IMR-90 (cell line): ENCODE results near the gene SUGCT. TPM values are rescaled to one million over a fixed set of nuclear protein-coding genes. Genes with fewer than 3 reads are reported as not detected.

Experiments used
- ATAC-seq: fragments of 200-7000 bp; cut with Tn5 transposase; 2 replicates; pipeline ENCODE4 v1.9.1; 2020; ENCODE audit warnings: low read depth, mild to moderate bottlenecking, moderate library complexity
- BruUV-seq: library from RNA; stranded (reverse); fragments of 400-500 nt; replicated peaks from 2 replicates; lab custom pipeline; 2021; lab: Mats Ljungman, UMichigan
- CTCF ChIA-PET: fragments of 300-600 bp; formaldehyde crosslinking; extraction: SDS; loops from one replicate; lab custom pipeline; 2021; ENCODE audit warnings: antibody characterized with exemption; lab: Yijun Ruan, JAX
- POLR2A ChIA-PET: fragments of 300-600 bp; sonication (Branson Sonifier 250); formaldehyde crosslinking; loops from one replicate; lab custom pipeline; 2022; ENCODE audit warnings: antibody characterized with exemption; ENCODE audit not compliant: unreplicated experiment; lab: Charles Lee
- DNase-seq: peaks from one replicate; pipeline ENCODE4 v3.0.0; 2013
- H2AFZ ChIP-seq: replicated peaks from 2 replicates; pipeline ENCODE3; 2013; ENCODE audit warnings: low read length, mild to moderate bottlenecking; ENCODE audit not compliant: poor library complexity
- H2AK5ac ChIP-seq: 2 replicates; pipeline ENCODE4 v1.6.1; 2013; ENCODE audit warnings: low read depth, low read length, inconsistent platforms
- H2AK9ac ChIP-seq: replicated peaks from 2 replicates; pipeline ENCODE3; 2013; ENCODE audit warnings: mild to moderate bottlenecking, low read depth, low read length, moderate library complexity; ENCODE audit not compliant: poor library complexity
- H2BK120ac ChIP-seq: 2 replicates; pipeline ENCODE4 v1.6.1; 2013; ENCODE audit warnings: low read depth, low read length, inconsistent platforms
- H2BK15ac ChIP-seq: 3 replicates; pipeline ENCODE4 v1.6.1; 2013; ENCODE audit warnings: low read depth, low read length, inconsistent platforms
- H2BK20ac ChIP-seq: 2 replicates; pipeline ENCODE4 v1.6.1; 2013; ENCODE audit warnings: low read depth, mild to moderate bottlenecking, inconsistent platforms, low read length, moderate library complexity
- H2BK5ac ChIP-seq: 2 replicates; pipeline ENCODE4 v1.6.1; 2013; ENCODE audit warnings: mild to moderate bottlenecking, low read depth, low read length, inconsistent platforms; ENCODE audit not compliant: poor library complexity, severe bottlenecking
- H3K14ac ChIP-seq: replicated peaks from 2 replicates; pipeline ENCODE4 v1.6.1; 2013; ENCODE audit warnings: low read depth, low read length, inconsistent platforms
- H3K18ac ChIP-seq: 2 replicates; pipeline ENCODE4 v1.6.1; 2013; ENCODE audit warnings: low read depth, low read length, control low read depth
- H3K23ac ChIP-seq: 2 replicates; pipeline ENCODE4 v1.6.1; 2013; ENCODE audit warnings: low read depth, low read length, inconsistent platforms
- H3K27ac ChIP-seq: 2 replicates; pipeline ENCODE4 v1.5.1; 2013; ENCODE audit warnings: mild to moderate bottlenecking, control low read depth, low read length; ENCODE audit not compliant: insufficient read depth
- H3K27me3 ChIP-seq: 2 replicates; pipeline ENCODE4 v1.6.1; 2013; ENCODE audit warnings: low read length; ENCODE audit not compliant: control insufficient read depth, insufficient read depth
- H3K36me3 ChIP-seq: 2 replicates; pipeline ENCODE4 v1.6.1; 2013; ENCODE audit warnings: low read length, mixed read lengths; ENCODE audit not compliant: control insufficient read depth, insufficient read depth
- H3K4ac ChIP-seq: 2 replicates; pipeline ENCODE4 v1.6.1; 2013; ENCODE audit warnings: low read depth, low read length, inconsistent platforms
- H3K4me1 ChIP-seq: 2 replicates; pipeline ENCODE4 v1.6.1; 2013; ENCODE audit warnings: low read length, mixed read lengths; ENCODE audit not compliant: control insufficient read depth, insufficient read depth
- H3K4me2 ChIP-seq: 2 replicates; pipeline ENCODE4 v1.6.1; 2013; ENCODE audit warnings: low read depth, mild to moderate bottlenecking, control low read depth, low read length, moderate library complexity
- H3K4me3 ChIP-seq: 2 replicates; pipeline ENCODE4 v1.5.1; 2013; ENCODE audit warnings: low read depth, mild to moderate bottlenecking, control low read depth, low read length, moderate library complexity; ENCODE audit not compliant: insufficient read depth
- H3K56ac ChIP-seq: 2 replicates; pipeline ENCODE4 v1.6.1; 2013; ENCODE audit warnings: low read length, inconsistent platforms; ENCODE audit not compliant: insufficient read depth; ENCODE audit errors: extremely low read depth
- H3K79me1 ChIP-seq, 2 experiments: 2 replicates each; pipeline ENCODE4 v1.6.1; 2013; ENCODE audit warnings: low read length in 2 of 2, inconsistent platforms in 1 of 2, low read depth in 1 of 2
- H3K9ac ChIP-seq: 2 replicates; pipeline ENCODE4 v1.6.1; 2013; ENCODE audit warnings: low read depth, low read length, control low read depth
- H3K9me1 ChIP-seq: 2 replicates; pipeline ENCODE4 v1.6.1; 2013; ENCODE audit warnings: low read length, inconsistent platforms; ENCODE audit not compliant: insufficient read depth
- H3K9me3 ChIP-seq: 2 replicates; pipeline ENCODE4 v1.6.1; 2013; ENCODE audit warnings: low read length; ENCODE audit not compliant: control insufficient read depth, insufficient read depth
- H4K20me1 ChIP-seq: 2 replicates; pipeline ENCODE4 v1.6.1; 2013; ENCODE audit warnings: low read length, inconsistent platforms; ENCODE audit not compliant: insufficient read depth
- H4K5ac ChIP-seq: 2 replicates; pipeline ENCODE4 v1.6.1; 2013; ENCODE audit warnings: mild to moderate bottlenecking, low read depth, low read length, control low read depth
- H4K8ac ChIP-seq, 2 experiments: 2 replicates each; pipeline ENCODE4 v1.6.1; 2013; ENCODE audit warnings: low read depth in 2 of 2, low read length in 2 of 2, control low read depth in 1 of 2, inconsistent platforms in 1 of 2
- H4K91ac ChIP-seq: 2 replicates; pipeline ENCODE4 v1.6.1; 2013; ENCODE audit warnings: low read depth, low read length, inconsistent platforms; ENCODE audit not compliant: insufficient read depth
- BHLHE40 ChIP-seq: fragments of 150-350 bp; IDR thresholded peaks from 2 replicates; pipeline ENCODE4 v1.6.1; 2016; ENCODE audit warnings: mild to moderate bottlenecking, low read depth, low read length
- CEBPB ChIP-seq: IDR thresholded peaks from 2 replicates; pipeline ENCODE4 v1.6.1; 2012; ENCODE audit warnings: low read depth, low read length, improper control_type of control experiment
- CHD1 ChIP-seq: IDR thresholded peaks from 2 replicates; pipeline ENCODE4 v1.6.1; 2012; ENCODE audit warnings: low read depth, low read length, improper control_type of control experiment
- MAFK ChIP-seq: IDR thresholded peaks from 2 replicates; pipeline ENCODE4 v1.6.1; 2012; ENCODE audit warnings: low read depth, low read length, improper control_type of control experiment
- MAZ ChIP-seq: IDR thresholded peaks from 2 replicates; pipeline ENCODE4 v1.6.1; 2012; ENCODE audit warnings: low read depth, mild to moderate bottlenecking, low read length, improper control_type of control experiment, moderate library complexity, borderline replicate concordance
- MXI1 ChIP-seq: IDR thresholded peaks from 2 replicates; pipeline ENCODE4 v1.6.1; 2012; ENCODE audit warnings: low read depth, mild to moderate bottlenecking, low read length, moderate library complexity, borderline replicate concordance
- NFE2L2 ChIP-seq: fragments of 150-350 bp; IDR thresholded peaks from 2 replicates; pipeline ENCODE4 v1.6.1; 2016; ENCODE audit warnings: low read depth, mild to moderate bottlenecking, low read length
- POLR2A ChIP-seq: IDR thresholded peaks from 2 replicates; pipeline ENCODE4 v1.6.1; 2012; ENCODE audit warnings: mild to moderate bottlenecking, low read depth, low read length
- RCOR1 ChIP-seq: IDR thresholded peaks from 2 replicates; pipeline ENCODE4 v1.6.1; 2012; ENCODE audit warnings: mild to moderate bottlenecking, low read length, improper control_type of control experiment; ENCODE audit not compliant: insufficient replicate concordance
- RFX5 ChIP-seq: IDR thresholded peaks from 2 replicates; pipeline ENCODE4 v1.8.0; 2012; ENCODE audit warnings: low read depth, mild to moderate bottlenecking, low read length, moderate library complexity
- SMC3 ChIP-seq: fragments of 150-350 bp; IDR thresholded peaks from 2 replicates; pipeline ENCODE4 v1.6.1; 2016; ENCODE audit warnings: low read depth, mild to moderate bottlenecking, antibody characterized with exemption, low read length, moderate library complexity
- dilution Hi-C: fragments of 300-500 bp; cut with HindIII; formaldehyde crosslinking; loops from one replicate; pipeline ENCODE4 v1.14.3; 2018; ENCODE audit warnings: low sequenced_read_pairs; ENCODE audit not compliant: unreplicated experiment
- in situ Hi-C: fragments of 300-500 bp; cut with MboI; formaldehyde crosslinking; loops from 3 replicates; pipeline ENCODE4 v1.14.3; 2019; ENCODE audit warnings: low sequenced_read_pairs, inconsistent platforms, mixed read lengths
- intact Hi-C: fragments of 100-400 bp; cut with micrococcal nuclease; formaldehyde crosslinking; loops from 2 replicates; pipeline ENCODE4 v1.10.0; 2022
- polyA plus RNA-seq, 3 experiments: library from polyadenylated mRNA; depleted of rRNA; stranded (reverse); fragments of >200 nt; gene quantifications; 2 replicates each; pipeline ENCODE4 v1.2.3, GENCODE V29; 2012; ENCODE audit warnings: low replicate concordance in 1 of 3
- total RNA-seq: library from RNA; depleted of rRNA; stranded (reverse); fragments of >200 nt; gene quantifications from 2 replicates; pipeline ENCODE4 v1.2.3, GENCODE V29; 2012
- TF ChIP-seq, protein P1 (sequence below): fragments of 150-350 bp; IDR thresholded peaks from 2 replicates; pipeline ENCODE4 v1.6.1; 2016; ENCODE audit warnings: low read depth, mild to moderate bottlenecking, low read length, moderate library complexity, borderline replicate concordance
- TF ChIP-seq, protein P2 (sequence below): fragments of 150-350 bp; IDR thresholded peaks from 2 replicates; pipeline ENCODE4 v1.6.1; 2017; ENCODE audit warnings: mild to moderate bottlenecking, antibody characterized with exemption, low read length, low read depth
- TF ChIP-seq, protein P3 (sequence below): conservative IDR thresholded peaks from 2 replicates; pipeline ENCODE4 v1.5.1; 2012; ENCODE audit warnings: mild to moderate bottlenecking, low read depth, low read length, improper control_type of control experiment

SUGCT gene
- total and polyA plus RNA-seq, 2 of the 4 experiments (the other 2 are of a cell fraction), result 5.9 to 8.3 TPM

DNA sequence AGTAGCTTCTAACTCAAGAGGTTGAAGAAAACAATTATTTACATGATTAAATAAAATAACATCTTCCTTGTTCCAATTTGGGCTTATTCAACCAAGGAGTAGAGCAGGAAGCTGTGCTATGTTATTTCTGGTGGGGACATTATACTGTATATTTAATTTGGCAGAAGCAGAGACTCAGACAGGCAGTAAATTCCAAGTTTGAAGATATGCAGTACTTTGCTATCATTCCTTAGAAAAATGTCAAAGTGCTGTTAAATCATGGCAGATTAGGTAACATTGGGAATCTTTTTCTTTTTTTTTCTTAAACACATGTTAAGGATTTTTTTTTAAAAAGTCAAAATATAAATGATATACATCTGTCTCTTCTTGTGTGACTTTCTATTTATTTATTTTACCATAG lies 190.1 kb downstream of the SUGCT start:
- no peak overlapping the region for H2BK20ac ChIP-seq
- intact Hi-C loops, result no loop called here
- no peaks in the 10 kb centered on the region for H3K9me3 ChIP-seq
- H3K23ac ChIP-seq, result no peak overlapping the region
- H3K9ac ChIP-seq, result no peak overlapping the region
- DNase-seq (peak; percentile 37), ATAC-seq (peak; percentile 60)
- H3K4me3 ChIP-seq, result no peak overlapping the region
- H3K9me1 ChIP-seq, result no peaks in the 10 kb centered on the region
- CTCF ChIA-PET, result interaction anchor here (1.9 kb wide), 1 partner anchor 92 kb away, joined by 12 read pairs; no protein-coding TSS in a partner anchor
- peaks cover 4% of the 10 kb centered on the region for H3K4me1 ChIP-seq
- dilution Hi-C loops, result no loop called here
- no peak for TF ChIP-seq MXI1
- TF ChIP-seq MAZ, result no peak
- TF ChIP-seq, protein P1, sequence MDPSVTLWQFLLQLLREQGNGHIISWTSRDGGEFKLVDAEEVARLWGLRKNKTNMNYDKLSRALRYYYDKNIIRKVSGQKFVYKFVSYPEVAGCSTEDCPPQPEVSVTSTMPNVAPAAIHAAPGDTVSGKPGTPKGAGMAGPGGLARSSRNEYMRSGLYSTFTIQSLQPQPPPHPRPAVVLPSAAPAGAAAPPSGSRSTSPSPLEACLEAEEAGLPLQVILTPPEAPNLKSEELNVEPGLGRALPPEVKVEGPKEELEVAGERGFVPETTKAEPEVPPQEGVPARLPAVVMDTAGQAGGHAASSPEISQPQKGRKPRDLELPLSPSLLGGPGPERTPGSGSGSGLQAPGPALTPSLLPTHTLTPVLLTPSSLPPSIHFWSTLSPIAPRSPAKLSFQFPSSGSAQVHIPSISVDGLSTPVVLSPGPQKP, result no peak
- no peak for TF ChIP-seq BHLHE40
- no peak for TF ChIP-seq MAFK
- no peak for TF ChIP-seq SMC3
- TF ChIP-seq, protein P2, sequence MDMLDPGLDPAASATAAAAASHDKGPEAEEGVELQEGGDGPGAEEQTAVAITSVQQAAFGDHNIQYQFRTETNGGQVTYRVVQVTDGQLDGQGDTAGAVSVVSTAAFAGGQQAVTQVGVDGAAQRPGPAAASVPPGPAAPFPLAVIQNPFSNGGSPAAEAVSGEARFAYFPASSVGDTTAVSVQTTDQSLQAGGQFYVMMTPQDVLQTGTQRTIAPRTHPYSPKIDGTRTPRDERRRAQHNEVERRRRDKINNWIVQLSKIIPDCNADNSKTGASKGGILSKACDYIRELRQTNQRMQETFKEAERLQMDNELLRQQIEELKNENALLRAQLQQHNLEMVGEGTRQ, result no peak
- TF ChIP-seq, protein P3, sequence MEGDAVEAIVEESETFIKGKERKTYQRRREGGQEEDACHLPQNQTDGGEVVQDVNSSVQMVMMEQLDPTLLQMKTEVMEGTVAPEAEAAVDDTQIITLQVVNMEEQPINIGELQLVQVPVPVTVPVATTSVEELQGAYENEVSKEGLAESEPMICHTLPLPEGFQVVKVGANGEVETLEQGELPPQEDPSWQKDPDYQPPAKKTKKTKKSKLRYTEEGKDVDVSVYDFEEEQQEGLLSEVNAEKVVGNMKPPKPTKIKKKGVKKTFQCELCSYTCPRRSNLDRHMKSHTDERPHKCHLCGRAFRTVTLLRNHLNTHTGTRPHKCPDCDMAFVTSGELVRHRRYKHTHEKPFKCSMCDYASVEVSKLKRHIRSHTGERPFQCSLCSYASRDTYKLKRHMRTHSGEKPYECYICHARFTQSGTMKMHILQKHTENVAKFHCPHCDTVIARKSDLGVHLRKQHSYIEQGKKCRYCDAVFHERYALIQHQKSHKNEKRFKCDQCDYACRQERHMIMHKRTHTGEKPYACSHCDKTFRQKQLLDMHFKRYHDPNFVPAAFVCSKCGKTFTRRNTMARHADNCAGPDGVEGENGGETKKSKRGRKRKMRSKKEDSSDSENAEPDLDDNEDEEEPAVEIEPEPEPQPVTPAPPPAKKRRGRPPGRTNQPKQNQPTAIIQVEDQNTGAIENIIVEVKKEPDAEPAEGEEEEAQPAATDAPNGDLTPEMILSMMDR, result no peak
- no peak for TF ChIP-seq CEBPB
- TF ChIP-seq CHD1, result no peak
- no peak for TF ChIP-seq NFE2L2
- TF ChIP-seq POLR2A, result no peak
- TF ChIP-seq RFX5, result no peak
- TF ChIP-seq RCOR1, result no peak
- H3K14ac ChIP-seq, result no peak overlapping the region
- H4K91ac ChIP-seq, result no peak overlapping the region
- no peak overlapping the region for H2BK5ac ChIP-seq
- no peak overlapping the region for H2AK9ac ChIP-seq
- H2AK5ac ChIP-seq, result no peak overlapping the region
- BruUV-seq, result no TSS peak
- no peak overlapping the region for H2BK15ac ChIP-seq
- H3K18ac ChIP-seq, result no peak overlapping the region
- H3K27ac ChIP-seq, result no peak overlapping the region
- H3K79me1 ChIP-seq, result no peaks in the 10 kb centered on the region
- POLR2A ChIA-PET, result no interaction called here
- no peak overlapping the region for H2AFZ ChIP-seq
- in situ Hi-C loops, result loop anchor here (5.0 kb wide), 1 partner anchor 437 kb away; no protein-coding TSS in a partner anchor
- no peaks in the 10 kb centered on the region for H4K20me1 ChIP-seq
- no peak overlapping the region for H3K4me2 ChIP-seq
- no peak overlapping the region for H3K4ac ChIP-seq
- H3K27me3 ChIP-seq, result no peaks in the 10 kb centered on the region
- H2BK120ac ChIP-seq, result no peak overlapping the region
- no peak overlapping the region for H3K56ac ChIP-seq
- no peak overlapping the region for H4K5ac ChIP-seq
- H4K8ac ChIP-seq, result no peak overlapping the region
- no peaks in the 10 kb centered on the region for H3K36me3 ChIP-seq
